Measurements from ENCODE around the gene ASIP.

GRCh38 chr20:34315236-34315635 lies 74.0 kb downstream of the ASIP start:
- TF ChIP-seq TOX (CRISPR knock-in tag; IDR thresholded peaks at IDR 0.05; ENCODE audit: borderline replicate concordance) (no peak), ZC3H10 (CRISPR knock-in tag; IDR thresholded peaks at IDR 0.05) (no peak), ZFP30 (CRISPR knock-in tag; IDR thresholded peaks at IDR 0.05) (no peak), TSHZ2 (CRISPR knock-in tag; IDR thresholded peaks at IDR 0.05) (no peak), PATZ1 (CRISPR knock-in tag; IDR thresholded peaks at IDR 0.05; ENCODE audit: borderline replicate concordance) (no peak), SNAI2 (CRISPR knock-in tag; IDR thresholded peaks at IDR 0.05) (no peak)

Measured in SK-N-SH treated with all-trans-retinoic acid at 6 μM for 48 hours (cell line).